Measurements from ENCODE around the gene PAPPA2. TPM values are rescaled to one million over a fixed set of nuclear protein-coding genes. Genes with fewer than 3 reads are reported as not detected.
"Not testable (repeated sequence)": the region's sequence is repeated elsewhere in the genome, so short reads cannot be mapped to it uniquely, and the experiment has no call there.

The PAPPA2 gene
- total RNA-seq, 1 donor from 2014 or later, result 0.50 TPM

- ATAC-seq (no peak), DNase-seq (no peak)
- TF ChIP-seq CTCF (IDR thresholded peaks at IDR 0.05), result no peak
- Histone ChIP-seq H3K36me3 (no peaks in the 10 kb centered on the region), H3K4me1 (no peaks in the 10 kb centered on the region), H3K4me3 (no peak overlapping the region), H3K9me3 (no peaks in the 10 kb centered on the region), H3K27me3 (ENCODE audit: low read depth) (no peaks in the 10 kb centered on the region), H3K27ac (no peak overlapping the region)
- intact Hi-C loops (cut with DNase I), result no loop called here
These were observed 154.9 kb downstream of the PAPPA2 start for GRCh38 chr1:176617881-176618280.

- DNase-seq (no peak), ATAC-seq (no peak)
- Histone ChIP-seq H3K4me3 (no peak overlapping the region), H3K4me1 (no peaks in the 10 kb centered on the region), H3K9me3 (no peaks in the 10 kb centered on the region), H3K27ac (no peak overlapping the region), H3K27me3 (ENCODE audit: low read depth) (no peaks in the 10 kb centered on the region), H3K36me3 (no peaks in the 10 kb centered on the region)
- TF ChIP-seq CTCF (IDR thresholded peaks at IDR 0.05), result no peak
- intact Hi-C loops (cut with DNase I), result no loop called here
These were observed 156.3 kb downstream of the PAPPA2 start for GRCh38 chr1:176619261-176619660.

GRCh38 chr1:176625365-176625764, 162.4 kb downstream of the PAPPA2 start:
- no peak overlapping the region for H3K27ac ChIP-seq
- no peak for TF ChIP-seq CTCF (IDR thresholded peaks at IDR 0.05)
- H3K36me3 ChIP-seq, result no peaks in the 10 kb centered on the region
- no peaks in the 10 kb centered on the region for H3K27me3 ChIP-seq (ENCODE audit: low read depth)
- intact Hi-C loops (cut with DNase I), result no loop called here
- no peaks in the 10 kb centered on the region for H3K4me1 ChIP-seq
- no peaks in the 10 kb centered on the region for H3K9me3 ChIP-seq
- no peak overlapping the region for H3K4me3 ChIP-seq
- DNase-seq, result no peak
- ATAC-seq, result no peak

- no peak overlapping the region for H3K4me3 ChIP-seq
- no peaks in the 10 kb centered on the region for H3K27me3 ChIP-seq (ENCODE audit: low read depth)
- no peaks in the 10 kb centered on the region for H3K4me1 ChIP-seq
- ATAC-seq, result no peak
- no peak overlapping the region for H3K27ac ChIP-seq
- DNase-seq, result no peak
- no peak for TF ChIP-seq CTCF (IDR thresholded peaks at IDR 0.05)
- intact Hi-C loops (cut with DNase I), result no loop called here
- H3K9me3 ChIP-seq, result no peaks in the 10 kb centered on the region
- no peaks in the 10 kb centered on the region for H3K36me3 ChIP-seq
These were observed 163.6 kb downstream of the PAPPA2 start for GRCh38 chr1:176626572-176627061.

GRCh38 chr1:176628775-176629174, 165.8 kb downstream of the PAPPA2 start:
- TF ChIP-seq CTCF (IDR thresholded peaks at IDR 0.05), result no peak
- no peaks in the 10 kb centered on the region for H3K9me3 ChIP-seq
- DNase-seq (no peak), ATAC-seq (no peak)
- H3K27me3 ChIP-seq (ENCODE audit: low read depth), result no peaks in the 10 kb centered on the region
- no peak overlapping the region for H3K27ac ChIP-seq
- no peaks in the 10 kb centered on the region for H3K4me1 ChIP-seq
- H3K36me3 ChIP-seq, result no peaks in the 10 kb centered on the region
- intact Hi-C loops (cut with DNase I), result no loop called here
- no peak overlapping the region for H3K4me3 ChIP-seq

- H3K36me3 ChIP-seq; H3K27ac ChIP-seq; H3K4me3 ChIP-seq; ATAC-seq; H3K4me1 ChIP-seq; intact Hi-C loops (cut with DNase I); H3K27me3 ChIP-seq (ENCODE audit: low read depth); DNase-seq; H3K9me3 ChIP-seq: not testable (repeated sequence)
These were observed 171.8 kb downstream of the PAPPA2 start for GRCh38 chr1:176634733-176635132.

Data from lower lobe of right lung (tissue), 2 donors.